ENCODE measurements around the gene TTC17. TPM values are rescaled to one million over a fixed set of nuclear protein-coding genes. Genes with fewer than 3 reads are reported as not detected.

The TTC17 gene
- total and polyA plus RNA-seq, 2 of the 4 experiments (the other 2 are of a cell fraction) = 56.3 to 61.3 TPM

GRCh38 chr11:43440486-43440885 lies 81.8 kb downstream of the TTC17 start:
- no peak for TF ChIP-seq POLR2A (IDR thresholded peaks at IDR 0.05; ENCODE audit: low read depth, low read length)
- no peak for TF ChIP-seq BHLHE40 (IDR thresholded peaks at IDR 0.05; ENCODE audit: low read depth, low read length)
- TF ChIP-seq MAZ (IDR thresholded peaks at IDR 0.05; ENCODE audit: borderline replicate concordance, low read depth, low read length) = no peak
- no peak for TF ChIP-seq USF2 (IDR thresholded peaks at IDR 0.05; ENCODE audit: low read depth, low read length)
- TF ChIP-seq SMC3 (IDR thresholded peaks at IDR 0.05; ENCODE audit: low read depth, low read length) = no peak
- TF ChIP-seq MAFK (IDR thresholded peaks at IDR 0.05; ENCODE audit: low read depth, low read length) = no peak
- TF ChIP-seq RAD21 (IDR thresholded peaks at IDR 0.05; ENCODE audit: low read length) = no peak
- no peak for TF ChIP-seq CEBPB (IDR thresholded peaks at IDR 0.05; ENCODE audit: low read depth, low read length)
- no peak for TF ChIP-seq ELK1 (IDR thresholded peaks at IDR 0.05; ENCODE audit: borderline replicate concordance, low read depth, low read length)
- TF ChIP-seq CTCF (conservative IDR thresholded peaks at IDR 0.05; ENCODE audit: low read depth, low read length) = no peak
- TF ChIP-seq CHD1 (IDR thresholded peaks at IDR 0.05; ENCODE audit: low read depth, low read length) = no peak
- TF ChIP-seq NFE2L2 (IDR thresholded peaks at IDR 0.05; ENCODE audit: low read depth, low read length) = no peak
- no peak for TF ChIP-seq RCOR1 (IDR thresholded peaks at IDR 0.05; ENCODE audit: insufficient replicate concordance, low read length)
- no peak for TF ChIP-seq MXI1 (IDR thresholded peaks at IDR 0.05; ENCODE audit: borderline replicate concordance, low read depth, low read length)
- no peak for TF ChIP-seq FOS (IDR thresholded peaks at IDR 0.05; ENCODE audit: low read depth, low read length)
- TF ChIP-seq RFX5 (IDR thresholded peaks at IDR 0.05; ENCODE audit: low read depth, low read length) = no peak
- Histone ChIP-seq H3K9me1 (ENCODE audit: insufficient read depth, low read length) (no peaks in the 10 kb centered on the region; the same call in 1 of the 2 replicates), H2AK5ac (ENCODE audit: low read depth, low read length) (no peak overlapping the region), H3K4me2 (ENCODE audit: low read depth, low read length) (no peak overlapping the region), H2BK120ac (ENCODE audit: low read depth, low read length) (no peak overlapping the region), H3K23ac (ENCODE audit: low read depth, low read length) (no peak overlapping the region), H4K8ac (ENCODE audit: low read depth in 2 of 2, low read length in 2 of 2) (no peak overlapping the region), H3K27ac (ENCODE audit: insufficient read depth, low read length) (no peak overlapping the region), H2AK9ac (replicated peaks; ENCODE audit: low read depth, low read length, poor library complexity) (no peak overlapping the region), H3K18ac (ENCODE audit: low read depth, low read length) (no peak overlapping the region), H2BK20ac (ENCODE audit: low read depth, low read length) (no peak overlapping the region), H3K9ac (ENCODE audit: low read depth, low read length) (no peak overlapping the region), H3K4ac (ENCODE audit: low read depth, low read length) (no peak overlapping the region), H3K14ac (replicated peaks; ENCODE audit: low read depth, low read length) (no peak overlapping the region), H4K5ac (ENCODE audit: low read depth, low read length) (no peak overlapping the region), H3K79me1 (ENCODE audit: low read depth in 1 of 2, low read length in 2 of 2) (no peaks in the 10 kb centered on the region; a peak in 1 of 4 replicates), H3K36me3 (ENCODE audit: control insufficient read depth, insufficient read depth, low read length) (peaks cover 29% of the 10 kb centered on the region), H3K27me3 (ENCODE audit: control insufficient read depth, insufficient read depth, low read length) (no peaks in the 10 kb centered on the region), H3K4me1 (ENCODE audit: control insufficient read depth, insufficient read depth, low read length) (no peaks in the 10 kb centered on the region), H3K4me3 (ENCODE audit: insufficient read depth, low read depth, low read length) (no peak overlapping the region), H2BK15ac (ENCODE audit: low read depth, low read length) (no peak overlapping the region), H3K56ac (ENCODE audit: extremely low read depth, insufficient read depth, low read length) (no peak overlapping the region), H4K20me1 (ENCODE audit: insufficient read depth, low read length) (no peaks in the 10 kb centered on the region), H2AFZ (replicated peaks; ENCODE audit: low read length, poor library complexity) (no peak overlapping the region), H2BK5ac (ENCODE audit: low read depth, low read length, poor library complexity, severe bottlenecking) (no peak overlapping the region), H4K91ac (ENCODE audit: insufficient read depth, low read depth, low read length) (no peak overlapping the region), H3K9me3 (ENCODE audit: control insufficient read depth, insufficient read depth, low read length) (no peaks in the 10 kb centered on the region)
- DNase-seq (no peak), ATAC-seq (ENCODE audit: low read depth) (no peak)
- intact Hi-C loops (cut with micrococcal nuclease) (no loop called here), in situ Hi-C loops (cut with MboI; ENCODE audit: low sequenced_read_pairs) (no loop called here), dilution Hi-C loops (cut with HindIII; ENCODE audit: low sequenced_read_pairs, unreplicated experiment) (no loop called here)
- no TSS peak for BruUV-seq (replicated peaks)
- POLR2A ChIA-PET (ENCODE audit: unreplicated experiment) = no interaction called here
- WGBS, 2 experiments (ENCODE audit: extremely low coverage in 2 of 2, insufficient read length in 1 of 2) = 100% methylated on average over 1 of the region's 2 CpGs; no CpG with 5 or more reads in 1 of the 2 experiments
- CTCF ChIA-PET = no interaction called here
